ENCODE measurements around the gene DEXI. TPM values are rescaled to one million over a fixed set of nuclear protein-coding genes. Genes with fewer than 3 reads are reported as not detected.

Gene DEXI
- total and polyA plus RNA-seq, 2 of the 4 experiments (the other 2 are of a cell fraction): 43.7 to 63.6 TPM

DNA sequence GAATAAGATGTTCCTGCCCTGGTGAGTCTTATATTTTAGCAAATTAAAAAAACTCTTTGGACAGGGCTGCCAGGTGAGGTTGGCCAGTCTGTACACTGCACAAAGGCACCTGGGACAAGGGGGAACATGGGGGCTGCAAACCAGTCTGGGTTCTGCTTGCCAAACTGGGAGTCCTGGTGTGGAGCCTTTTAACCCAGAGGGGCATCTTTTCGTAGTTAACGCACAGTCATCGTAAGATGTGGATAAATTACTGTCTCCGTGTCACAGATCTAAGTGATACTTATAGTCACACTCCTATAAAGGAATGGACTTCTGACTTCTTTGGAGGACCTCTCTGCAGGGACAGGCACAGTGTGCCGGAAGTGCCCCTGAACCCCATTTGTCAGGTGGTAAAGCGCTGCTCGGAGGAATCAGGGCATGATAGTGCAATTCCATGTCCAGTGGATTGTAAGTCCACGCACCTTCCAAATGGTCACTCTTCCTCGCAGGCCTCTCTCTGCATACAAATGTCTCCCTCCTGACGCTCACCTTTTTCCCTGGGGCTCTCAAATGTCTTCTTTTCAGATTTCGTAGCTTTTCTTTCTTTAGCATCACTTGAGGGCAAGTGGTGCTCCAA lies 14.7 kb downstream of the DEXI start:
- POLR2A ChIA-PET (ENCODE audit: unreplicated experiment): no interaction called here
- Histone ChIP-seq H3K56ac (ENCODE audit: extremely low read depth, insufficient read depth, low read length) (no peak overlapping the region), H4K91ac (ENCODE audit: insufficient read depth, low read depth, low read length) (no peak overlapping the region), H3K79me1 (ENCODE audit: low read depth in 1 of 2, low read length in 2 of 2) (peaks cover 17 to 25% of the 10 kb centered on the region in 2 experiments), H2BK5ac (ENCODE audit: low read depth, low read length, poor library complexity, severe bottlenecking) (no peak overlapping the region), H3K9me1 (ENCODE audit: insufficient read depth, low read length) (peaks cover 5% of the 10 kb centered on the region; the same call in 1 of the 2 replicates), H2BK15ac (ENCODE audit: low read depth, low read length) (no peak overlapping the region), H2AK9ac (replicated peaks; ENCODE audit: low read depth, low read length, poor library complexity) (no peak overlapping the region), H2AK5ac (ENCODE audit: low read depth, low read length) (no peak overlapping the region), H4K20me1 (ENCODE audit: insufficient read depth, low read length) (peaks cover 25% of the 10 kb centered on the region), H3K27ac (ENCODE audit: insufficient read depth, low read length) (no peak overlapping the region), H3K14ac (replicated peaks; ENCODE audit: low read depth, low read length) (no peak overlapping the region), H3K27me3 (ENCODE audit: control insufficient read depth, insufficient read depth, low read length) (no peaks in the 10 kb centered on the region), H3K9me3 (ENCODE audit: control insufficient read depth, insufficient read depth, low read length) (no peaks in the 10 kb centered on the region), H2AFZ (replicated peaks; ENCODE audit: low read length, poor library complexity) (no peak overlapping the region), H3K4me1 (ENCODE audit: control insufficient read depth, insufficient read depth, low read length) (no peaks in the 10 kb centered on the region), H4K5ac (ENCODE audit: low read depth, low read length) (no peak overlapping the region), H3K18ac (ENCODE audit: low read depth, low read length) (no peak overlapping the region), H2BK120ac (ENCODE audit: low read depth, low read length) (no peak overlapping the region), H2BK20ac (ENCODE audit: low read depth, low read length) (no peak overlapping the region), H3K4ac (ENCODE audit: low read depth, low read length) (no peak overlapping the region), H3K9ac (ENCODE audit: low read depth, low read length) (no peak overlapping the region), H4K8ac (ENCODE audit: low read depth in 2 of 2, low read length in 2 of 2) (no peak overlapping the region), H3K4me3 (ENCODE audit: insufficient read depth, low read depth, low read length) (no peak overlapping the region), H3K4me2 (ENCODE audit: low read depth, low read length) (no peak overlapping the region), H3K36me3 (ENCODE audit: control insufficient read depth, insufficient read depth, low read length) (peaks cover 42% of the 10 kb centered on the region), H3K23ac (ENCODE audit: low read depth, low read length) (no peak overlapping the region)
- dilution Hi-C loops (cut with HindIII; ENCODE audit: low sequenced_read_pairs, unreplicated experiment) (no loop called here), intact Hi-C loops (cut with micrococcal nuclease) (no loop called here), in situ Hi-C loops (cut with MboI; ENCODE audit: low sequenced_read_pairs) (loop anchor here (25.0 kb wide), 1 partner anchor 1815 kb away; no protein-coding TSS in a partner anchor)
- BruUV-seq (replicated peaks): no TSS peak
- DNase-seq (no peak), ATAC-seq (ENCODE audit: low read depth) (no peak)
- 94% methylated on average over 6 of the region's 11 CpGs; no CpG with 5 or more reads in 1 of the 2 experiments for WGBS, 2 experiments (ENCODE audit: extremely low coverage in 2 of 2, insufficient read length in 1 of 2)
- no peak for TF ChIP-seq RAD21 (IDR thresholded peaks at IDR 0.05; ENCODE audit: low read length)
- TF ChIP-seq NFE2L2 (IDR thresholded peaks at IDR 0.05; ENCODE audit: low read depth, low read length): no peak
- no peak for TF ChIP-seq MAZ (IDR thresholded peaks at IDR 0.05; ENCODE audit: borderline replicate concordance, low read depth, low read length)
- TF ChIP-seq SMC3 (IDR thresholded peaks at IDR 0.05; ENCODE audit: low read depth, low read length): no peak
- TF ChIP-seq MAFK (IDR thresholded peaks at IDR 0.05; ENCODE audit: low read depth, low read length): no peak
- no peak for TF ChIP-seq RCOR1 (IDR thresholded peaks at IDR 0.05; ENCODE audit: insufficient replicate concordance, low read length)
- TF ChIP-seq, protein P1, sequence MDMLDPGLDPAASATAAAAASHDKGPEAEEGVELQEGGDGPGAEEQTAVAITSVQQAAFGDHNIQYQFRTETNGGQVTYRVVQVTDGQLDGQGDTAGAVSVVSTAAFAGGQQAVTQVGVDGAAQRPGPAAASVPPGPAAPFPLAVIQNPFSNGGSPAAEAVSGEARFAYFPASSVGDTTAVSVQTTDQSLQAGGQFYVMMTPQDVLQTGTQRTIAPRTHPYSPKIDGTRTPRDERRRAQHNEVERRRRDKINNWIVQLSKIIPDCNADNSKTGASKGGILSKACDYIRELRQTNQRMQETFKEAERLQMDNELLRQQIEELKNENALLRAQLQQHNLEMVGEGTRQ (IDR thresholded peaks at IDR 0.05; ENCODE audit: low read depth, low read length): no peak
- TF ChIP-seq RFX5 (IDR thresholded peaks at IDR 0.05; ENCODE audit: low read depth, low read length): no peak
- TF ChIP-seq CHD1 (IDR thresholded peaks at IDR 0.05; ENCODE audit: low read depth, low read length): no peak
- TF ChIP-seq CEBPB (IDR thresholded peaks at IDR 0.05; ENCODE audit: low read depth, low read length): no peak
- TF ChIP-seq FOS (IDR thresholded peaks at IDR 0.05; ENCODE audit: low read depth, low read length): no peak
- TF ChIP-seq, protein P2, sequence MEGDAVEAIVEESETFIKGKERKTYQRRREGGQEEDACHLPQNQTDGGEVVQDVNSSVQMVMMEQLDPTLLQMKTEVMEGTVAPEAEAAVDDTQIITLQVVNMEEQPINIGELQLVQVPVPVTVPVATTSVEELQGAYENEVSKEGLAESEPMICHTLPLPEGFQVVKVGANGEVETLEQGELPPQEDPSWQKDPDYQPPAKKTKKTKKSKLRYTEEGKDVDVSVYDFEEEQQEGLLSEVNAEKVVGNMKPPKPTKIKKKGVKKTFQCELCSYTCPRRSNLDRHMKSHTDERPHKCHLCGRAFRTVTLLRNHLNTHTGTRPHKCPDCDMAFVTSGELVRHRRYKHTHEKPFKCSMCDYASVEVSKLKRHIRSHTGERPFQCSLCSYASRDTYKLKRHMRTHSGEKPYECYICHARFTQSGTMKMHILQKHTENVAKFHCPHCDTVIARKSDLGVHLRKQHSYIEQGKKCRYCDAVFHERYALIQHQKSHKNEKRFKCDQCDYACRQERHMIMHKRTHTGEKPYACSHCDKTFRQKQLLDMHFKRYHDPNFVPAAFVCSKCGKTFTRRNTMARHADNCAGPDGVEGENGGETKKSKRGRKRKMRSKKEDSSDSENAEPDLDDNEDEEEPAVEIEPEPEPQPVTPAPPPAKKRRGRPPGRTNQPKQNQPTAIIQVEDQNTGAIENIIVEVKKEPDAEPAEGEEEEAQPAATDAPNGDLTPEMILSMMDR (conservative IDR thresholded peaks at IDR 0.05; ENCODE audit: low read depth, low read length): no peak
- TF ChIP-seq, protein P3, sequence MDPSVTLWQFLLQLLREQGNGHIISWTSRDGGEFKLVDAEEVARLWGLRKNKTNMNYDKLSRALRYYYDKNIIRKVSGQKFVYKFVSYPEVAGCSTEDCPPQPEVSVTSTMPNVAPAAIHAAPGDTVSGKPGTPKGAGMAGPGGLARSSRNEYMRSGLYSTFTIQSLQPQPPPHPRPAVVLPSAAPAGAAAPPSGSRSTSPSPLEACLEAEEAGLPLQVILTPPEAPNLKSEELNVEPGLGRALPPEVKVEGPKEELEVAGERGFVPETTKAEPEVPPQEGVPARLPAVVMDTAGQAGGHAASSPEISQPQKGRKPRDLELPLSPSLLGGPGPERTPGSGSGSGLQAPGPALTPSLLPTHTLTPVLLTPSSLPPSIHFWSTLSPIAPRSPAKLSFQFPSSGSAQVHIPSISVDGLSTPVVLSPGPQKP (IDR thresholded peaks at IDR 0.05; ENCODE audit: borderline replicate concordance, low read depth, low read length): no peak
- no peak for TF ChIP-seq POLR2A (IDR thresholded peaks at IDR 0.05; ENCODE audit: low read depth, low read length)
- TF ChIP-seq BHLHE40 (IDR thresholded peaks at IDR 0.05; ENCODE audit: low read depth, low read length): no peak
- no peak for TF ChIP-seq MXI1 (IDR thresholded peaks at IDR 0.05; ENCODE audit: borderline replicate concordance, low read depth, low read length)
- CTCF ChIA-PET: interaction anchor here (1.0 kb wide), 1 partner anchor 9 kb away, joined by 3 read pairs; no protein-coding TSS in a partner anchor
